K562 (cell line): Measurements from ENCODE around the gene CBFA2T3. TPM values are rescaled to one million over a fixed set of nuclear protein-coding genes. Genes with fewer than 3 reads are reported as not detected.

Source experiments
- EHMT2 ChIP-seq: fragments of 450-650 bp; IDR thresholded peaks from 2 replicates; pipeline ENCODE4 v1.6.1; 2018; ENCODE audit warnings: antibody characterized with exemption
- FOSL1 ChIP-seq: fragments of 200-800 bp; sonication (Bioruptor generic); conservative IDR thresholded peaks from 2 replicates; pipeline ENCODE4 v1.6.1; 2016; ENCODE audit warnings: missing genetic modification characterization, missing compliant biosample characterization
- GABPB2 ChIP-seq: fragments of 250-450 bp; sonication (Bioruptor Pico); conservative IDR thresholded peaks from 2 replicates; pipeline ENCODE4 v1.5.1; 2021; ENCODE audit warnings: mild to moderate bottlenecking
- GMEB1 ChIP-seq: fragments of 250-450 bp; sonication (Bioruptor Pico); IDR thresholded peaks from 2 replicates; pipeline ENCODE4 v1.4.0; 2020; ENCODE audit warnings: mild to moderate bottlenecking
- JUND ChIP-seq, 2 experiments: IDR thresholded peaks; 2 replicates in 1 of 2; 3 replicates in 1 of 2; pipeline ENCODE4 v1.6.1; 2011; ENCODE audit warnings: borderline replicate concordance in 2 of 2, low read depth in 2 of 2, low read length in 2 of 2, improper control_type of control experiment in 1 of 2, missing biosample characterization in 1 of 2, missing genetic modification characterization in 1 of 2, missing genetic modification reagents in 1 of 2
- MGA ChIP-seq: fragments of 450-650 bp; IDR thresholded peaks from 2 replicates; pipeline ENCODE4 v1.6.1; 2016; ENCODE audit warnings: mild to moderate bottlenecking, moderate library complexity
- NONO ChIP-seq, 2 experiments: fragments of 200-400 bp in 1 of 2; fragments of 450-650 bp in 1 of 2; formaldehyde crosslinking in 1 of 2; IDR thresholded peaks; 2 replicates each; pipeline ENCODE4 v1.6.1; 2017; ENCODE audit warnings: low read depth in 2 of 2, mild to moderate bottlenecking in 2 of 2, moderate library complexity in 2 of 2, low read length in 1 of 2
- STAT5B ChIP-seq: fragments of 250-450 bp; sonication (Bioruptor Pico); IDR thresholded peaks from 2 replicates; pipeline ENCODE4 v1.8.0; 2021; ENCODE audit warnings: mild to moderate bottlenecking, inconsistent platforms
- ZNF143 ChIP-seq: sonication (generic); formaldehyde crosslinking; IDR thresholded peaks from 2 replicates; pipeline ENCODE4 v1.9.0; 2022; ENCODE audit warnings: mild to moderate bottlenecking, missing genetic modification reagents
- ZNF232 ChIP-seq: sonication (generic); formaldehyde crosslinking; IDR thresholded peaks from 2 replicates; pipeline ENCODE4 v1.8.0; 2022; ENCODE audit warnings: mild to moderate bottlenecking, missing genetic modification reagents
- ZNF277 ChIP-seq: fragments of 250-450 bp; sonication (Bioruptor Pico); IDR thresholded peaks from 2 replicates; pipeline ENCODE4 v1.8.0; 2022; ENCODE audit warnings: inconsistent platforms, mild to moderate bottlenecking, moderate library complexity, borderline replicate concordance
- ZNF764 ChIP-seq: fragments of 250-450 bp; sonication (Bioruptor Pico); IDR thresholded peaks from 2 replicates; pipeline ENCODE4 v1.4.0; 2020; ENCODE audit warnings: low read depth, mild to moderate bottlenecking, moderate library complexity
- polyA plus RNA-seq, 8 experiments: library from polyadenylated mRNA; depleted of rRNA in 4 of 8; stranded (reverse) in 5 of 8; unstranded in 3 of 8; fragments of >200 nt; fragmentation: Nextera tagmentation in 2 of 8; fragmentation: Illumina TruSeq in 1 of 8; extraction: Ambion mirVana in 2 of 8; extraction: Trizol in 1 of 8; gene quantifications; 2 replicates each; pipeline versions ENCODE4 v1.2.1 to v1.2.3, GENCODE V29; 2011 to 2014; ENCODE audit warnings: inconsistent platforms in 1 of 8, missing spikeins in 1 of 8
- total RNA-seq, 7 experiments: library from RNA; depleted of rRNA in 6 of 7; stranded (reverse); fragments of >200 nt in 6 of 7; fragmentation: Illumina TruSeq in 2 of 7; extraction: Trizol in 2 of 7; gene quantifications; 2 replicates each; pipeline versions ENCODE4 v1.2.1 to v1.2.3, GENCODE V29; 2011 to 2021; ENCODE audit warnings: low replicate concordance in 1 of 7

Gene CBFA2T3
- total and polyA plus RNA-seq, 9 of the 15 experiments (the other 6 are each of a cell fraction or from before 2014, with no cell fraction given): 2.3 to 145 (median 6.7) TPM

- peak; percentile 66 for TF ChIP-seq MGA
- TF ChIP-seq STAT5B (CRISPR knock-in tag): no peak
- no peak for TF ChIP-seq NONO (IDR thresholded peaks at IDR 0.05; ENCODE audit: low read depth in 2 of 2, low read length in 1 of 2)
- no peak for TF ChIP-seq ZNF764 (CRISPR knock-in tag)
- TF ChIP-seq ZNF232 (CRISPR knock-in tag): no peak
- TF ChIP-seq EHMT2: no peak
- peak; percentile 11; the same call in 1 of the 2 replicates for TF ChIP-seq JUND (IDR thresholded peaks at IDR 0.05; ENCODE audit: borderline replicate concordance, low read depth, low read length)
- 0 out of 3 replicates have a peak, but pooled peaks have one; percentile 13 for TF ChIP-seq JUND (tag; IDR thresholded peaks at IDR 0.05; ENCODE audit: borderline replicate concordance, low read depth, low read length)
- no peak for TF ChIP-seq FOSL1 (tag)
- no peak for TF ChIP-seq ZNF277 (CRISPR knock-in tag)
- TF ChIP-seq GMEB1 (CRISPR knock-in tag): no peak
- no peak for TF ChIP-seq GABPB2
- TF ChIP-seq ZNF143: no peak
Observed at GRCh38 chr16:89018282-89019158, 41.5 kb upstream of the CBFA2T3 start (continued).
